Activated naive CD8-positive, alpha-beta T cell treated with anti-CD3 and anti-CD28 coated beads for 36 hours (primary cell): ENCODE measurements around the gene CCDC194. TPM values are rescaled to one million over a fixed set of nuclear protein-coding genes. Genes with fewer than 3 reads are reported as not detected.

Experiments
- DNase-seq: peaks from one replicate; pipeline ENCODE4 v3.0.0; 2021
- H3K27ac Mint-ChIP-seq: one replicate; pipeline ENCODE4 v1.8.0; 2022; ENCODE audit warnings: mild to moderate bottlenecking, moderate library complexity, mixed read lengths
- H3K27me3 Mint-ChIP-seq: one replicate; pipeline ENCODE4 v1.8.0; 2022; ENCODE audit warnings: mild to moderate bottlenecking, mixed read lengths
- H3K36me3 Mint-ChIP-seq: one replicate; pipeline ENCODE4 v1.8.0; 2021; ENCODE audit warnings: mild to moderate bottlenecking, mixed read lengths
- H3K4me1 Mint-ChIP-seq: one replicate; pipeline ENCODE4 v1.8.0; 2021; ENCODE audit warnings: mixed read lengths
- H3K4me3 Mint-ChIP-seq: one replicate; pipeline ENCODE4 v1.8.0; 2022; ENCODE audit warnings: mild to moderate bottlenecking, moderate library complexity, mixed read lengths
- H3K9me3 Mint-ChIP-seq: one replicate; pipeline ENCODE4 v1.8.0; 2022; ENCODE audit warnings: mixed read lengths
- total RNA-seq, 2 experiments: library from RNA; stranded (reverse); gene quantifications; one replicate each; pipeline ENCODE4 v1.2.3, GENCODE V29; 2021

Gene CCDC194
- total RNA-seq, 2 experiments from 2014 or later, result 0.96 to 1.6 TPM

DNA sequence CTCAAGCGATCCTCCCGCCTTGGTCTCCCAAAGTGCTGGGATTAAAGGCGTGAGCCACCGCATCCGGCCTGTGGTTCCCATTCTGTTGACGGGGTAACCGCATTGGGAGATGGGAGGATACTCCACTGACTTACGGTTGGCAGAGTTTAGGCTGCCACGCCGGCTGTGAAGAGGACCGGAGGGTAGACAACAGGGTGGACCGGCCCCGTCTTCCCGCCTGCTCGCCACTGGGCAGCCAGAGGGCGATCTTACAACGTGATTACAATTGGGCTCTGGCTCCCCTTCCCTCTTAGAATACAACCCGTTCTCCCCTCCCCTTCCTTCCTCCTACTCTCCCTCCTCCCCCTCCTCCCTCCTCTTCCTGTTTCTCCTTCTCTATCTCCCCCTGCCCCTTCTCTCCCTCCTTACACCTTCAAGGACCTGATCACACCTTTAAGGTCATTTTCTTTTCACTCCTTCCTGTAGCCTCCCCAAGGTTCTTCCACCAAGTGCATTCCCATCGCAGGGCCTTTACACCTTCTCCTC lies 957 bp upstream of the CCDC194 start:
- Mint-ChIP-seq H3K27ac (no peak overlapping the region), H3K36me3 (peaks cover 10% of the 10 kb centered on the region), H3K27me3 (peaks cover 5% of the 10 kb centered on the region), H3K4me1 (peaks cover 17% of the 10 kb centered on the region), H3K4me3 (no peak overlapping the region), H3K9me3 (no peaks in the 10 kb centered on the region)
- peak; percentile 33 for DNase-seq

GRCh38 chr19:17393002-17393401 lies 994 bp downstream of the CCDC194 start:
- Mint-ChIP-seq H3K9me3 (no peaks in the 10 kb centered on the region), H3K4me1 (peaks cover 17% of the 10 kb centered on the region), H3K27ac (no peak overlapping the region), H3K27me3 (peaks cover 9% of the 10 kb centered on the region), H3K36me3 (peaks cover 6% of the 10 kb centered on the region), H3K4me3 (no peak overlapping the region)
- no peak for DNase-seq

DNA sequence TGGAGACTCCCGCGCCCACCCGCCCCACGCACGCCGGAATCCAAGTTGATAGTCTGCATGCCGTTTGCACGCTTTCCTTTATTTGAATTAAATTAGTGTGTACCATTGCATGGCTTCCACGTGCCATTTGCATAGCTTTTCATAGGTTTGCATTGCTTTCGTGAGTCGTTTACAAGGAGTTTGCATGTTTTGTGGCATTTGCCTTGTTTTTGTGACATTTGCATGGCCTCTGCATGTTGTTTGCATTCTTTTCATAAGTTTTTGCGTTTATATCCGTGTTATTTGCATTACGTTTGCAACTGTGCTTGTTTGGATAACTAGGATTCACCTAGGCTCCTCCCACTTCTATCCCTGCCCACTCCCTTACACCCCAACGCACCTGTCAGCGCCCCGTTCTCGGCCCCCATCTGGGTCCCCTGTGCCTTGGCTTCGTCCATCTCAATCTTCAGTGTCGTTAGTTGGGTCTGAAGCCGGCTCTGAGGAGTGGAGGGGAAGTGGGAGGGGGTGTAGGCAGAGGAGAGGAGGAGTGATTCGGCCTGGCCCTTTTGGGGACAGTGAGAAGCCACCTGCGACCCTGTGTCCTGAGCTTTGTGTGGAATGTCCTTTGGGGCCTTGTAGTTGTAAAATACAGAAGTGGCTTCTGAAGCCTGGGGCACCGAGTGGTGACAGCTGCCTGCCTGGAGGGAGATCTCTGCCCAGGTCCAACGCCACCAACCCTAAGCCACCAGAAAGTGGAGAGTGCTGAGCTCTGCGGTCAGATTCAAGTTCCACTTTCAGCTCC lies 2.4 kb downstream of the CCDC194 start:
- H3K9me3 Mint-ChIP-seq, result no peaks in the 10 kb centered on the region
- peaks cover 17% of the 10 kb centered on the region for H3K4me1 Mint-ChIP-seq
- H3K36me3 Mint-ChIP-seq, result peaks cover 3% of the 10 kb centered on the region
- DNase-seq, result no peak
- peak overlapping the region; percentile 67 for H3K4me3 Mint-ChIP-seq
- H3K27ac Mint-ChIP-seq, result no peak overlapping the region
- H3K27me3 Mint-ChIP-seq, result peaks cover 9% of the 10 kb centered on the region

DNA sequence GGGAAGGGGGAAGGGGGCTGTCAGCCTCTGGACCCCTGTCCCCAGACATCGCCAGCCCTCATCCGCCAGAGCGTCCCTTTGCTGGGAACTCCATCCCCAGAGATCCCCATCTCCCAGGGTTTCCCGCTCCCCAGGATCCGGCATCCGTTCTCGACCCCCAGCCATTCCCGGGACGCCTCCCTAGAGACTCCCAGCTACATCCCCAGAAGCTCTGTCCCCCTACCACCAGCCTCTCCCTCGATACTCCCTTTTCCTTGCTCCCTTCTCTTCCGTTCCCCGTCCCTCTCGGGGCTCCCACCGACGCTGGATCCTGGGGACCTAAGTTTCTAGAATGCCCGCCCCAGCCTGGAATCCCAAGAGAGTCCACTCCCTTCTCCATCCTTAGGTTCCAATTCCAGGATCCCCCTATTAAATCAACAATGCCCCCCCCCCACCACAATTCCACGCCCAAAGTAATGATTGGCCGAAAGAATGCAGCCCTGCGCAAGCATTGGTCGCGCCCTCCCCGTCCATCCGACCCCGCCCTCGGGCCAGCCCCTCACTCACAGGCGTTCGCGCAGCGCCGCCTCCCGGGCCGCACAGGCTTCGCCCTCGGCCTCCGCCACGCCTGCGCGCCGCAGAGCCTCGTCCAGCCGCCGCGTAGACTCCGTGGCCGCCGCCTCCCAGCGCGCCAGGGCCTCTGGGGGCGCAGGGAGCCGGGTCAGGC lies 3.2 kb downstream of the CCDC194 start:
- DNase-seq, result peak; percentile 94
- Mint-ChIP-seq H3K36me3 (peaks cover 3% of the 10 kb centered on the region), H3K4me1 (peaks cover 17% of the 10 kb centered on the region), H3K27ac (peak overlapping the region; percentile 59), H3K27me3 (peaks cover 9% of the 10 kb centered on the region), H3K4me3 (peak overlapping the region; percentile 89), H3K9me3 (no peaks in the 10 kb centered on the region)

DNA sequence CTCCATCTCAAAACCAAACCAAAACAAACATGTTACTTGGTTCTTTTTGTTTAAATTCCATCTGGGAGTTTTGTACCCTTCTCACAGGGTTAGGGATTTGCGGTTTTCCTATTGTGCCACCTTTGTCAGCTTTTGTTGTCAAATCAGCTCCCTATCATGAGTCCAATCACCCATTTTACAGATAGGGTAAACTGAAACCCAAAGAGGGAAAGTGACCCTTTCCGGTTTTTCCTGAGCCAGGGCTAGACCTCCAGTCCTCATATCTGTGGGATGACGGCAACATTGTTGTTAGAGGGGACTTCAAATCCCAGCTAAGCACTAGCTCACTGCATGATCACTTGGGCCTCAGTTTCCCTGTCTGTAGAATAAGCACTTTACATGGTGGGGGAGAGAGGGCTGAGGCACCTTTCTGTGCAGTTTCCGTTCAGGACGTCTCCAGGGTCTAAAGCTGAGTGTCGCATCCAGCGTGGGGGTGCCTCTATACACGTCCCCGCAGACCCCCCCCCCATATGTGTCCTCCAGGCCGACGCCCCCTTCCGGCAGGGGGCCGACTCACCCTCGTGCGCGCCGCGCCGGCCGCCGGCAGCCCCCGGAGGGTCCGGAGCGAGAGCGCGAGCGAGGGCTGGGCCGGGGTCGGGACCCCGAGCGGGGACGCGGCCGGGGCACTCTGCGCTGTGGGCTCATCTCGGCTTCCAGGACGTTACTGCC lies 3.9 kb downstream of the CCDC194 start:
- Mint-ChIP-seq H3K9me3 (no peaks in the 10 kb centered on the region), H3K36me3 (no peaks in the 10 kb centered on the region), H3K27me3 (peaks cover 9% of the 10 kb centered on the region), H3K4me3 (peak overlapping the region; percentile 89), H3K27ac (no peak overlapping the region), H3K4me1 (peaks cover 14% of the 10 kb centered on the region)
- no peak for DNase-seq

DNA sequence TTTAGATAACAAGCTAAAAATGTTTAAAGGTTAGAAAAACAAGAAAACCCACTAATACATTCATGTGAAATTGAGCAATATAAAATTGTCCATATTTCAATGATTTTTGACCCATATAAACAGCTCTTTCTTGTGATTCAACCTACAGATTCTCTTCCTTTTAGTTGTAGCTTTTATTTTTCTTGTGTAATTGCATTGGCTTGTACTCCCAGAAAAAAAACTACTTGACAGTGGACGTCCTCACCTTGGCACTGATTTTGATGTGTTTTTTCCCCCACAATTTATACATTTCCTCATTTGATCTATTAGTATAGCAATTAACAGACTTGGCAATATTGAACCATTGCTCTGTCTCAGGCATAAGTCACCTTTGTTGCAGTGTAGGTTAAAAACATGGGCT lies 4.7 kb downstream of the CCDC194 start:
- Mint-ChIP-seq H3K27ac (no peak overlapping the region), H3K4me3 (no peak overlapping the region), H3K27me3 (peaks cover 9% of the 10 kb centered on the region), H3K4me1 (peaks cover 12% of the 10 kb centered on the region), H3K9me3 (no peaks in the 10 kb centered on the region), H3K36me3 (no peaks in the 10 kb centered on the region)
- no peak for DNase-seq

- H3K9me3 Mint-ChIP-seq, result no peaks in the 10 kb centered on the region
- no peak overlapping the region for H3K4me3 Mint-ChIP-seq
- DNase-seq, result peak; percentile 70
- no peaks in the 10 kb centered on the region for H3K36me3 Mint-ChIP-seq
- H3K4me1 Mint-ChIP-seq, result peaks cover 7% of the 10 kb centered on the region
- peaks cover 9% of the 10 kb centered on the region for H3K27me3 Mint-ChIP-seq
- no peak overlapping the region for H3K27ac Mint-ChIP-seq
These were observed 8.0 kb downstream of the CCDC194 start for GRCh38 chr19:17385878-17386611.

DNA sequence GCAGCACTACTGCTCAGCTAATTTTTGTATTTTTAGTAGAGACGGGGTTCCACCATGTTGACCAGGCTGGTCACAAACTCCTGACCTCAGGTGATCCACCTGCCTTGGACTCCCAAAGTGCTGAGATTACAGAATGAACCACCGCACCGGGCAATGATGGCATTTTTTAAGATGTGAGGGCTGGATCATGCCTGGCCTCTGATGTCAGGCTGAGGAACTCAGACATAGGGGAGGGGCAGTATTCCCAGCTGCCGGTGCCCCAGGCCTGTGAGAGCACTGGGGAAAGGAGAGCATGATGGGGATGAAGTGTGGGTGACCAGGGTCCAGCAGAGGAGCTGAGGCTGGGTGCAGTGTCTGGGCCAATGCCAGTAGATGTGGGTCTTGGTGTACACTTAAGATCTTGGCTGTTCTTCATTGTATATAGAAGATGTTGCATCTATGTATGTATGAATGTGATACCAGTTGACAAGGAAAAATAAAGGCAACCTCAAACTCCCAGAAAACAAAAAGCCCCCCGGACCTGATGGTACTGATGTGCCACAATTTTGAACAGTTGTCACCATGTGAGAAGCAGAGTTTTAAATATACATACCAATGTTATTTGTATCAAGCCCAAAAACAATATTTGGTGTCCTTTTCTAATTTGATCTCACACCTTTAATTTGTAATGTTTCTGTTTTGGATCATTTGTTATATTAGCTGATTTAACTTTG lies 13.4 kb downstream of the CCDC194 start:
- peaks cover 6% of the 10 kb centered on the region for H3K4me1 Mint-ChIP-seq
- peaks cover 21% of the 10 kb centered on the region for H3K27me3 Mint-ChIP-seq
- no peaks in the 10 kb centered on the region for H3K9me3 Mint-ChIP-seq
- H3K36me3 Mint-ChIP-seq, result no peaks in the 10 kb centered on the region
- no peak overlapping the region for H3K27ac Mint-ChIP-seq
- no peak overlapping the region for H3K4me3 Mint-ChIP-seq
- DNase-seq, result no peak

- no peak for DNase-seq
- Mint-ChIP-seq H3K27ac (no peak overlapping the region), H3K4me3 (no peak overlapping the region), H3K9me3 (no peaks in the 10 kb centered on the region), H3K27me3 (peaks cover 21% of the 10 kb centered on the region), H3K4me1 (peaks cover 6% of the 10 kb centered on the region), H3K36me3 (no peaks in the 10 kb centered on the region)
These were observed 14.8 kb downstream of the CCDC194 start for GRCh38 chr19:17379221-17379631.

DNA sequence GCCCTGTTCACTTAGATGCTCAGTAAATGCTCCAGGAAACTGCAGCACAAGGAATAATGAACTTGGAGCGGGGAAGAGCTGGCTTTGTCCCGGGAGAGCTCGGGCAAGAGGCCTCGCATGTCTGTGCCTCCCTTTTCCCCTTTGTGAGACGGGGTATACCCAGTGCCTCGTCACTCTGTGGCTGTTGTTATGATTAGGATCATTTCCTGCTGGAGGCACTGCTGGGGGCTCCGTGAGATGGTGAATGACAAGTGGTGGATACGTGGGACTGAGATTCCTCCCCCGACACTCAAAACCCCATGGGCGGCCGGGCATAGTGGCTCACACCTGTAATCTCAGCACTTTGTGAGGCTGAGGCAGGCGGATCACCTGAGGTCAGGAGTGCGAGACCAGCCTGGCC lies 15.7 kb downstream of the CCDC194 start:
- Mint-ChIP-seq H3K36me3 (no peaks in the 10 kb centered on the region), H3K27ac (no peak overlapping the region), H3K4me3 (no peak overlapping the region), H3K9me3 (no peaks in the 10 kb centered on the region), H3K27me3 (peaks cover 21% of the 10 kb centered on the region), H3K4me1 (peaks cover 6% of the 10 kb centered on the region)
- DNase-seq, result no peak

GRCh38 chr19:17376935-17377600 lies 16.9 kb downstream of the CCDC194 start, which contains the start of gene PLVAP:
TSS of gene PLVAP (minus strand) at chr19:17377342. CDS start at chr19:17377288, 54 bp downstream.
- no peaks in the 10 kb centered on the region for H3K9me3 Mint-ChIP-seq

DNA sequence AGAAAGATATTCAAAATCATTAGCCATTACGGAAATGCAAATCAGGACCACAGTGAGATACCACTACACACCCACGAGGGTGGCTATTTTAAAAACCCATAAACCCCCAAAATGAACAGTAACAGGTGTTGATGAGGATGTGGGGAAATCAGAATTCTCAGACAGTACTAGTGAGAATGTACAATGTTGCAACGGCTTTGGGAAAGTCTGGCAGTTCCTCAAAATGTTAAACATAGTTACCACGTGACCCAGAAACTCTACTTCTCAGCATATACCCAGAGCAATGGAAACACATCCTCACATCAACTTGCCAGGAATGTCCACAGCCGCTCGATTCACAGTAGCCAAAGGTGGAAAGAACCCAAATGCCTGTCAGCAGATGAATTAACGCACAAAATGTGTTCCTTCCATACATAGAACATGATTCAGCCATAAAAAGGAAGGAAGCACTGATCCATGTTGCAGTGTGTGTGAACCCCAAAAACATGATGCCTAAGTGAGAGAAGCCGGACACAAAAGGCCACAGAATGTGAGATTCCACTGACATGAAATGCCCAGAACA lies 23.9 kb downstream of the CCDC194 start:
- no peak overlapping the region for H3K4me3 Mint-ChIP-seq
- no peak for DNase-seq
- H3K27me3 Mint-ChIP-seq, result peaks cover 9% of the 10 kb centered on the region
- H3K27ac Mint-ChIP-seq, result no peak overlapping the region
- H3K36me3 Mint-ChIP-seq, result no peaks in the 10 kb centered on the region
- H3K9me3 Mint-ChIP-seq, result no peaks in the 10 kb centered on the region
- H3K4me1 Mint-ChIP-seq, result peaks cover 6% of the 10 kb centered on the region

More at GRCh38 chr19:17376935-17377600, 16.9 kb downstream of the CCDC194 start, which contains the start of gene PLVAP:
- H3K27me3 Mint-ChIP-seq, result peaks cover 25% of the 10 kb centered on the region
- H3K36me3 Mint-ChIP-seq, result no peaks in the 10 kb centered on the region
- no peak for DNase-seq
- H3K4me3 Mint-ChIP-seq, result no peak within 1 kb of the TSS
- no peak within 1 kb of the TSS for H3K27ac Mint-ChIP-seq
- peaks cover 2% of the 10 kb centered on the region for H3K4me1 Mint-ChIP-seq

DNA sequence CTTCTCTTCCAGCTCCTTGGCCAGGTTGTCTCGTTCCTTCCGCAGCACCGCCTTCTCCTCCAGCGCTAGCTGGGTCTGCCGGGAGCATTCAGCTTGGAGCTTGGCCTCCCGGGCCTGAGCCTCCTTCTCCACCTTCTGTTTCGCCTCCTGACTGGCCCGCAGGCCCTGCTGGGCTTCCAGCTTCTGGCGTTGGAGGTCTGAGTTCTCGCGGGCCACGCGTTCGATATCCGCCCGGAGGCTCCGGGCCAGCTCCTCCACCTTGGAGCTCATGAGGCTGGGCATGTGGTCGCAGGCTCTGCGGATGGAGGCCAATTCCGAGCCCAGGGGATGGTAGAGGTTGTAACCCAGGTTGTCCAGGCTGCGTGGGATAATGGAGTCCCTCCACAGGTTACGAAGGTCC lies 28.6 kb downstream of the CCDC194 start:
- Mint-ChIP-seq H3K27me3 (peaks cover 2% of the 10 kb centered on the region), H3K9me3 (no peaks in the 10 kb centered on the region), H3K36me3 (no peaks in the 10 kb centered on the region), H3K4me3 (no peak overlapping the region), H3K4me1 (peaks cover 4% of the 10 kb centered on the region), H3K27ac (no peak overlapping the region)
- DNase-seq, result no peak
